Motor neuron (in vitro differentiated cells): ENCODE data around the gene SRRD. TPM values are rescaled to one million over a fixed set of nuclear protein-coding genes. Genes with fewer than 3 reads are reported as not detected.

Experiments used
- ATAC-seq, 8 experiments: fragments of 200-7000 bp; cut with Tn5 transposase; replicated peaks in 6 of 8; 2 replicates each; pipeline ENCODE4 v1.8.0; 2021; ENCODE audit warnings: mild to moderate bottlenecking in 8 of 8, moderate library complexity in 8 of 8
- H3K27ac ChIP-seq, 2 donors: fragments of 250-450 bp; sonication (Bioruptor Pico); 2 replicates each; pipeline ENCODE4 v1.9.0; 2021; ENCODE audit warnings: antibody characterized with exemption in 2 of 2, mild to moderate bottlenecking in 2 of 2, moderate library complexity in 1 of 2
- H3K4me1 ChIP-seq, 2 donors: fragments of 250-450 bp; sonication (Bioruptor Pico); replicated peaks in 1 of 2; 2 replicates each; pipeline ENCODE4 v1.6.1; 2021; ENCODE audit warnings: antibody characterized with exemption in 2 of 2, mild to moderate bottlenecking in 2 of 2, moderate library complexity in 1 of 2
- H3K4me3 ChIP-seq, 5 donors: fragments of 250-450 bp; sonication (Bioruptor Pico); 2 replicates each; pipeline ENCODE4 v1.9.0; 2021; ENCODE audit warnings: antibody characterized with exemption in 5 of 5, mild to moderate bottlenecking in 5 of 5, moderate library complexity in 4 of 5
- WGBS, 10 experiments: fragments of 450-650 bp; shearing (Covaris generic); methylation state at CpG; one replicate each; pipeline ENCODE4 v1.0.0; 2022; 5-methylcytosine and 5-hydroxymethylcytosine counted together
- in situ Hi-C, 9 experiments: fragments of 400-800 bp; cut with MboI; loops; one replicate each; pipeline ENCODE4 v1.15.0; 2021; ENCODE audit warnings: low sequenced_read_pairs in 9 of 9, low pct_unique_long_range_greater_than_20kb in 2 of 9; ENCODE audit not compliant: unreplicated experiment in 9 of 9
- total RNA-seq, 8 experiments: library from RNA; unstranded; fragments of 300-600 nt; gene quantifications; 2 replicates each; pipeline versions ENCODE4 v1.2.3 to v1.2.4, GENCODE V29; 2022

SRRD gene
- total RNA-seq, 8 experiments from 2014 or later = 8.4 to 21.2 (median 13.6) TPM

GRCh38 chr22:26536056-26536761 is 52.5 kb downstream of the SRRD start:
- in situ Hi-C loops = no loop called here
- WGBS, 10 experiments = 60 to 98% (median 93%) methylated on average over 1 to 9 of the region's 12 CpGs; no CpG with 5 or more reads in 4 of the 10 experiments
- no peak for ATAC-seq
- Histone ChIP-seq H3K27ac (no peak overlapping the region), H3K4me3 (no peak overlapping the region), H3K4me1 (no peaks in the 10 kb centered on the region)

- WGBS, 10 experiments = 76 to 100% (median 95%) methylated on average over 1 to 3 of the region's 3 CpGs; no CpG with 5 or more reads in 4 of the 10 experiments
- no peak overlapping the region for H3K4me3 ChIP-seq
- no peak for ATAC-seq
- in situ Hi-C loops = no loop called here
- no peak overlapping the region for H3K27ac ChIP-seq
- H3K4me1 ChIP-seq = no peaks in the 10 kb centered on the region
Measured at GRCh38 chr22:26536762-26537134, 53.1 kb downstream of the SRRD start.

DNA sequence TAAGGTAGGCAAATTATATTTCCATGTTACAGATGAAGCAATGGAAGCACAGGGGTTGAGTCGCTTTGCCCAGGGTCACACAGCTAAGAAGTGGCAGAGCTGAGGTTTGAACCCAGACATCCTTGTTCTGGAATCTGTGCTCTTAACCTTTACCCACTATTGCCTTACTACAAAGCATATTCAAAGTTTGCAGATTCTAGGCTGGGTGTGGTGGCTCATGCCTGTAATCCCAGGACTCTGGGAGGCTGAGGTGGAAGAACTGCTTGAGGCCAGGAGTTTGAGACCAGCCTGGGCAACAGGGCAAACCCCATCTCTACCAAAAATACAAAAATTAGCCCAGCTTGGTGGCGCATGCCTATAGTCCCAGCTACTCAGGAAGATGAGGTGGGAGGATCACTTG is 56.4 kb downstream of the SRRD start:
- no peak overlapping the region for H3K4me3 ChIP-seq
- in situ Hi-C loops = no loop called here
- peak in 2 of 8 experiments; percentile 54 to 64 for ATAC-seq
- H3K4me1 ChIP-seq = no peaks in the 10 kb centered on the region
- H3K27ac ChIP-seq = no peak overlapping the region
- 93 to 100% (median 100%) methylated on average over 1 to 2 of the region's 2 CpGs; no CpG with 5 or more reads in 3 of the 10 experiments for WGBS, 10 experiments

GRCh38 chr22:26541167-26541819 is 57.6 kb downstream of the SRRD start:
- in situ Hi-C loops = no loop called here

DNA sequence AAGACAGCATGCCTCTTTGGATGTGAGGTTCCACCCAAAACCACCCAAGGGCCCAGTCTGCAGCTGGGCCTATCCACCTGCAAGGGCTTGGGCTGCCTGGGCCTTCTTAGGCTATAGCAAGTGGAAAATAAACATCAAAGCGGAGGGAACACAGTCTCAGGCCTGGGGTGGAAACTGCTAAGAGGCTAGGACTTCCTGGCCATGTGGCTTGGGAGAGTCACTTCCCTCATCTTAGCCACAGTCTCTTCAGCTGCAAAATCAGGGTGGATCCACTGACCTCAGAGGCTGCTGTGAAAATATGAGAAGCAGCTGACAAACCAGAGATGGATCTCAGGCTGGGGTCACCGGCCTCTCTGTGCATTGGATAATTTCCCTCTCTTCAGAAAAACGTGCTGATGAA is 59.2 kb downstream of the SRRD start:
- H3K4me1 ChIP-seq = no peaks in the 10 kb centered on the region
- 50 to 81% (median 80%) methylated on average over 1 to 3 of the region's 3 CpGs; no CpG with 5 or more reads in 5 of the 10 experiments for WGBS, 10 experiments
- peak in 2 of 8 experiments; percentile 93 to 96 for ATAC-seq
- in situ Hi-C loops = no loop called here
- no peak overlapping the region for H3K27ac ChIP-seq
- H3K4me3 ChIP-seq = no peak overlapping the region

More at GRCh38 chr22:26541167-26541819, 57.6 kb downstream of the SRRD start:
- no peak for ATAC-seq
- Histone ChIP-seq H3K4me3 (no peak overlapping the region), H3K4me1 (no peaks in the 10 kb centered on the region), H3K27ac (no peak overlapping the region)
- 80 to 97% (median 96%) methylated on average over 1 to 12 of the region's 47 CpGs; no CpG with 5 or more reads in 3 of the 10 experiments for WGBS, 10 experiments

Other genes with a start within 250 kb of the SRRD start
- gene ASPHD2, start 54.6 kb upstream of the SRRD start, total RNA-seq = 10 to 100 TPM in 1 of 8 experiments, 1 to 10 TPM in 7; 1.9 to 14.4 (median 6.2) TPM
- gene HPS4, start 94 bp upstream of the SRRD start, total RNA-seq = 10 to 100 TPM; 21.7 to 41.6 (median 32.6) TPM
- 10 to 100 TPM; 23.4 to 36.6 (median 31.6) TPM for gene TFIP11, start 28.6 kb downstream of the SRRD start, total RNA-seq
- gene TPST2, start 106.3 kb downstream of the SRRD start, total RNA-seq = 10 to 100 TPM in 4 of 8 experiments, 1 to 10 TPM in 4; 7.9 to 24.1 (median 9.5) TPM
- gene CRYBB1, start 134.2 kb downstream of the SRRD start, total RNA-seq = under 1 TPM in 3 of 8 experiments, not detected in 5; 0.38 to 0.86 (median 0.60) TPM
- gene CRYBA4, start 138.1 kb downstream of the SRRD start, total RNA-seq = 1 to 10 TPM in 1 of 8 experiments, under 1 TPM in 3, not detected in 4; 0.38 to 1.2 (median 0.49) TPM
- gene MIAT, start 173.7 kb downstream of the SRRD start, total RNA-seq = 100 to 1,000 TPM in 3 of 8 experiments, 10 to 100 TPM in 3, 1 to 10 TPM in 2; 2.3 to 200 (median 90.9) TPM